H1 (cell line): ENCODE results near the gene GPR35. TPM values are rescaled to one million over a fixed set of nuclear protein-coding genes. Genes with fewer than 3 reads are reported as not detected.

Experiments used
- BCL11A ChIP-seq, 2 experiments: IDR thresholded peaks; one replicate each; pipeline ENCODE4 v1.6.1; 2011; ENCODE audit warnings: low read depth in 2 of 2, low read length in 2 of 2, mild to moderate bottlenecking in 2 of 2
- KDM4A ChIP-seq: IDR thresholded peaks from one replicate; pipeline ENCODE4 v1.7.1; 2012; ENCODE audit warnings: low read depth, mild to moderate bottlenecking, moderate library complexity, low read length, inconsistent platforms; ENCODE audit not compliant: severe bottlenecking
- RXRA ChIP-seq: IDR thresholded peaks from 2 replicates; pipeline ENCODE4 v1.6.1; 2011; ENCODE audit warnings: low read depth, mild to moderate bottlenecking, low read length, moderate library complexity; ENCODE audit not compliant: insufficient read depth
- TCF12 ChIP-seq: IDR thresholded peaks from 2 replicates; pipeline ENCODE4 v1.6.1; 2011; ENCODE audit warnings: low read depth, mild to moderate bottlenecking, low read length
- YY1 ChIP-seq: IDR thresholded peaks from 2 replicates; pipeline ENCODE4 v1.6.1; 2011; ENCODE audit warnings: low read depth, mild to moderate bottlenecking, low read length
- ZNF274 ChIP-seq: IDR thresholded peaks from 2 replicates; pipeline ENCODE4 v1.7.0; 2012; ENCODE audit warnings: low read length, borderline replicate concordance; ENCODE audit errors: extremely low read depth
- polyA plus RNA-seq, 7 experiments: library from polyadenylated mRNA; depleted of rRNA in 3 of 7; stranded (reverse) in 5 of 7; unstranded in 2 of 7; fragments of >200 nt in 5 of 7; fragments of 200-250 nt in 2 of 7; gene quantifications; 1 replicate in 5 of 7; 2 replicates in 1 of 7; 4 replicates in 1 of 7; pipeline versions ENCODE4 v1.2.1 to v1.2.3, GENCODE V29; 2011 to 2013; ENCODE audit warnings: missing spikeins in 2 of 7, mixed read lengths in 2 of 7
- total RNA-seq: library from RNA; stranded (reverse); fragmentation: NEBNext Ultra II Directional; extraction: Animal tissue kit (Norgen Biotek cat#: 25700); gene quantifications from 2 replicates; pipeline ENCODE4 v1.2.1, GENCODE V29; 2021
- TF ChIP-seq, protein P1 (sequence below): IDR thresholded peaks from 2 replicates; pipeline ENCODE4 v1.6.1; 2012; ENCODE audit warnings: inconsistent platforms

GPR35 gene
- total and polyA plus RNA-seq, 2 of the 8 experiments (the other 6 are each of a cell fraction or from before 2014, with no cell fraction given) = 0.47 TPM; not detected in 1

DNA sequence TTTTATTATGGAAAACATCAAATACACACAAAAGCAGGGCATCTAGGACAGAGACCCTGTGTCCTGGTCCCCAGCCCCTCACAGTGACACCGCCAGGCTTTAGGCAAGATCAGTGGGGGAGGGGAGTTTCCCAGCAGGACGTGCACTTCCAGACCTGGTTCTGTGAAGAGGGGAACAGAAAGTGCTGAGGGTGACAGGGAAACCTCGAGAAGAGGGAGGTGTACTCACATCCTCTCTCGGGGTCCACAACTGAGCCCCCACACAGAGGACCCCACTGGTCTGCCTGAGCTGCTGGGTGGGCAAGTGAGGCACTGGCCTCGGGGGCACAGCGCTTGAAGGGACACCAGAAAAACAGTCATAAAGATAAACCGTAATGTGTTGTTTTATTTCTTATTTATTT lies 4.4 kb upstream of the GPR35 start (continued):
- TF ChIP-seq, protein P1, sequence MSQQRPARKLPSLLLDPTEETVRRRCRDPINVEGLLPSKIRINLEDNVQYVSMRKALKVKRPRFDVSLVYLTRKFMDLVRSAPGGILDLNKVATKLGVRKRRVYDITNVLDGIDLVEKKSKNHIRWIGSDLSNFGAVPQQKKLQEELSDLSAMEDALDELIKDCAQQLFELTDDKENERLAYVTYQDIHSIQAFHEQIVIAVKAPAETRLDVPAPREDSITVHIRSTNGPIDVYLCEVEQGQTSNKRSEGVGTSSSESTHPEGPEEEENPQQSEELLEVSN = no peak
- TF ChIP-seq YY1 = no peak
- TF ChIP-seq ZNF274 = no peak
- no peak for TF ChIP-seq RXRA
- no peak for TF ChIP-seq KDM4A
- TF ChIP-seq BCL11A (IDR thresholded peaks at IDR 0.05; ENCODE audit: low read depth in 2 of 2, low read length in 2 of 2) = no peak
- TF ChIP-seq TCF12 = no peak
